Measurements from ENCODE around the gene ATXN7L1. TPM values are rescaled to one million over a fixed set of nuclear protein-coding genes. Genes with fewer than 3 reads are reported as not detected.

ATXN7L1 gene
- total and polyA plus RNA-seq, 4 donors: 7.1 to 11.0 (median 8.5) TPM

- Histone ChIP-seq H3K9me3 (ENCODE audit: control insufficient read depth, insufficient read depth, low read length) (no peaks in the 10 kb centered on the region), H3K36me3 (ENCODE audit: control insufficient read depth, insufficient read depth, low read length) (peaks cover 4% of the 10 kb centered on the region), H3K27ac (ENCODE audit: low read depth, low read length) (no peak overlapping the region), H3K4me3 (ENCODE audit: low read depth, low read length) (no peak overlapping the region), H3K27me3 (ENCODE audit: control insufficient read depth, insufficient read depth, low read length) (no peaks in the 10 kb centered on the region), H3K4me1 (ENCODE audit: control insufficient read depth, insufficient read depth, low read length) (peaks cover 16% of the 10 kb centered on the region)
- DNase-seq (ENCODE audit: low read depth in 4 of 6, low spot score in 6 of 6): no peak
- 99% methylated on average over 14 of the region's 15 CpGs for WGBS (ENCODE audit: insufficient coverage)
Measured at GRCh38 chr7:105623906-105624305, 252.5 kb downstream of the ATXN7L1 start.

GRCh38 chr7:105623378-105623777 lies 253.0 kb downstream of the ATXN7L1 start:
- peaks cover 16% of the 10 kb centered on the region for H3K4me1 ChIP-seq (ENCODE audit: control insufficient read depth, insufficient read depth, low read length)
- peaks cover 4% of the 10 kb centered on the region for H3K36me3 ChIP-seq (ENCODE audit: control insufficient read depth, insufficient read depth, low read length)
- 81% methylated on average over 4 of the region's 5 CpGs for WGBS (ENCODE audit: insufficient coverage)
- no peak overlapping the region for H3K4me3 ChIP-seq (ENCODE audit: low read depth, low read length)
- DNase-seq (ENCODE audit: low read depth in 4 of 6, low spot score in 6 of 6): no peak
- no peak overlapping the region for H3K27ac ChIP-seq (ENCODE audit: low read depth, low read length)
- H3K9me3 ChIP-seq (ENCODE audit: control insufficient read depth, insufficient read depth, low read length): no peaks in the 10 kb centered on the region
- no peaks in the 10 kb centered on the region for H3K27me3 ChIP-seq (ENCODE audit: control insufficient read depth, insufficient read depth, low read length)

- WGBS (ENCODE audit: insufficient coverage): 53% methylated on average over 11 of the region's 15 CpGs
- Histone ChIP-seq H3K27me3 (ENCODE audit: control insufficient read depth, insufficient read depth, low read length) (no peaks in the 10 kb centered on the region), H3K4me1 (ENCODE audit: control insufficient read depth, insufficient read depth, low read length) (peaks cover 20% of the 10 kb centered on the region), H3K36me3 (ENCODE audit: control insufficient read depth, insufficient read depth, low read length) (peaks cover 11% of the 10 kb centered on the region), H3K9me3 (ENCODE audit: control insufficient read depth, insufficient read depth, low read length) (no peaks in the 10 kb centered on the region), H3K4me3 (ENCODE audit: low read depth, low read length) (no peak overlapping the region), H3K27ac (ENCODE audit: low read depth, low read length) (peak overlapping the region; percentile 52)
- DNase-seq (ENCODE audit: low read depth in 4 of 6, low spot score in 6 of 6): peak in 1 of 6 donors; percentile 73
Measured at GRCh38 chr7:105622106-105622731, 254.2 kb downstream of the ATXN7L1 start.

GRCh38 chr7:105621617-105622016 lies 254.8 kb downstream of the ATXN7L1 start:
- H3K27ac ChIP-seq (ENCODE audit: low read depth, low read length): peak overlapping the region; percentile 52
- peaks cover 20% of the 10 kb centered on the region for H3K4me1 ChIP-seq (ENCODE audit: control insufficient read depth, insufficient read depth, low read length)
- no peaks in the 10 kb centered on the region for H3K27me3 ChIP-seq (ENCODE audit: control insufficient read depth, insufficient read depth, low read length)
- peaks cover 11% of the 10 kb centered on the region for H3K36me3 ChIP-seq (ENCODE audit: control insufficient read depth, insufficient read depth, low read length)
- no CpG with 5 or more reads among the region's 3 CpGs for WGBS (ENCODE audit: insufficient coverage)
- H3K9me3 ChIP-seq (ENCODE audit: control insufficient read depth, insufficient read depth, low read length): no peaks in the 10 kb centered on the region
- DNase-seq (ENCODE audit: low read depth in 4 of 6, low spot score in 6 of 6): peak in 4 of 6 donors; percentile 39 to 93 (median 73)
- H3K4me3 ChIP-seq (ENCODE audit: low read depth, low read length): no peak overlapping the region

GRCh38 chr7:105621176-105621575 lies 255.2 kb downstream of the ATXN7L1 start:
- no peaks in the 10 kb centered on the region for H3K9me3 ChIP-seq (ENCODE audit: control insufficient read depth, insufficient read depth, low read length)
- DNase-seq (ENCODE audit: low read depth in 4 of 6, low spot score in 6 of 6): no peak
- H3K4me1 ChIP-seq (ENCODE audit: control insufficient read depth, insufficient read depth, low read length): peaks cover 20% of the 10 kb centered on the region
- H3K36me3 ChIP-seq (ENCODE audit: control insufficient read depth, insufficient read depth, low read length): peaks cover 11% of the 10 kb centered on the region
- no CpG with 5 or more reads among the region's 2 CpGs for WGBS (ENCODE audit: insufficient coverage)
- H3K4me3 ChIP-seq (ENCODE audit: low read depth, low read length): no peak overlapping the region
- no peak overlapping the region for H3K27ac ChIP-seq (ENCODE audit: low read depth, low read length)
- H3K27me3 ChIP-seq (ENCODE audit: control insufficient read depth, insufficient read depth, low read length): no peaks in the 10 kb centered on the region

GRCh38 chr7:105619590-105619989 lies 256.8 kb downstream of the ATXN7L1 start:
- no peaks in the 10 kb centered on the region for H3K9me3 ChIP-seq (ENCODE audit: control insufficient read depth, insufficient read depth, low read length)
- H3K36me3 ChIP-seq (ENCODE audit: control insufficient read depth, insufficient read depth, low read length): peaks cover 24% of the 10 kb centered on the region
- H3K4me1 ChIP-seq (ENCODE audit: control insufficient read depth, insufficient read depth, low read length): peaks cover 20% of the 10 kb centered on the region
- WGBS (ENCODE audit: insufficient coverage): 96% methylated on average over 3 of the region's 4 CpGs
- no peak overlapping the region for H3K4me3 ChIP-seq (ENCODE audit: low read depth, low read length)
- H3K27ac ChIP-seq (ENCODE audit: low read depth, low read length): no peak overlapping the region
- no peaks in the 10 kb centered on the region for H3K27me3 ChIP-seq (ENCODE audit: control insufficient read depth, insufficient read depth, low read length)
- DNase-seq (ENCODE audit: low read depth in 4 of 6, low spot score in 6 of 6): no peak

- Histone ChIP-seq H3K27ac (ENCODE audit: low read depth, low read length) (no peak overlapping the region), H3K9me3 (ENCODE audit: control insufficient read depth, insufficient read depth, low read length) (no peaks in the 10 kb centered on the region), H3K27me3 (ENCODE audit: control insufficient read depth, insufficient read depth, low read length) (no peaks in the 10 kb centered on the region), H3K4me3 (ENCODE audit: low read depth, low read length) (no peak overlapping the region), H3K4me1 (ENCODE audit: control insufficient read depth, insufficient read depth, low read length) (peaks cover 20% of the 10 kb centered on the region), H3K36me3 (ENCODE audit: control insufficient read depth, insufficient read depth, low read length) (peaks cover 36% of the 10 kb centered on the region)
- DNase-seq (ENCODE audit: low read depth in 4 of 6, low spot score in 6 of 6): no peak
- WGBS (ENCODE audit: insufficient coverage): 82% methylated on average over 2 of the region's 5 CpGs
Measured at GRCh38 chr7:105618016-105618296, 258.4 kb downstream of the ATXN7L1 start.

- no peaks in the 10 kb centered on the region for H3K27me3 ChIP-seq (ENCODE audit: control insufficient read depth, insufficient read depth, low read length)
- no peak overlapping the region for H3K4me3 ChIP-seq (ENCODE audit: low read depth, low read length)
- peaks cover 19% of the 10 kb centered on the region for H3K4me1 ChIP-seq (ENCODE audit: control insufficient read depth, insufficient read depth, low read length)
- DNase-seq (ENCODE audit: low read depth in 4 of 6, low spot score in 6 of 6): no peak
- peaks cover 42% of the 10 kb centered on the region for H3K36me3 ChIP-seq (ENCODE audit: control insufficient read depth, insufficient read depth, low read length)
- no peak overlapping the region for H3K27ac ChIP-seq (ENCODE audit: low read depth, low read length)
- no peaks in the 10 kb centered on the region for H3K9me3 ChIP-seq (ENCODE audit: control insufficient read depth, insufficient read depth, low read length)
- 91% methylated on average over 11 of the region's 14 CpGs for WGBS (ENCODE audit: insufficient coverage)
Measured at GRCh38 chr7:105617280-105618015, 259.0 kb downstream of the ATXN7L1 start.

- whole genome bisulfite sequencing (ENCODE audit: insufficient coverage): 94% methylated on average over 20 of the region's 20 CpGs
- H3K27me3 ChIP-seq (ENCODE audit: control insufficient read depth, insufficient read depth, low read length): no peaks in the 10 kb centered on the region
- H3K9me3 ChIP-seq (ENCODE audit: control insufficient read depth, insufficient read depth, low read length): no peaks in the 10 kb centered on the region
- H3K27ac ChIP-seq (ENCODE audit: low read depth, low read length): no peak overlapping the region
- peaks cover 46% of the 10 kb centered on the region for H3K36me3 ChIP-seq (ENCODE audit: control insufficient read depth, insufficient read depth, low read length)
- no peak for DNase-seq (ENCODE audit: low read depth in 4 of 6, low spot score in 6 of 6)
- no peak overlapping the region for H3K4me3 ChIP-seq (ENCODE audit: low read depth, low read length)
- H3K4me1 ChIP-seq (ENCODE audit: control insufficient read depth, insufficient read depth, low read length): peaks cover 8% of the 10 kb centered on the region
Measured at GRCh38 chr7:105614341-105614840, 262.0 kb downstream of the ATXN7L1 start.

Measured in spinal cord (tissue), 10 donors.